Effector memory CD4-positive, alpha-beta T cell (primary cell): ENCODE measurements around the gene MEF2C.

ENCODE experiments used
- DNase-seq, 3 donors: peaks; one replicate each; pipeline ENCODE4 v3.0.0-alpha.2; 2020
- H3K27ac ChIP-seq: 2 replicates; pipeline ENCODE4 v1.7.0; 2013; ENCODE audit warnings: mild to moderate bottlenecking, low read length, moderate library complexity; ENCODE audit not compliant: insufficient read depth, poor library complexity, severe bottlenecking
- H3K27me3 ChIP-seq: replicated peaks from 2 replicates; pipeline ENCODE4 v1.7.0; 2013; ENCODE audit warnings: mild to moderate bottlenecking, low read length; ENCODE audit not compliant: insufficient read depth, control insufficient read depth, poor library complexity, severe bottlenecking
- H3K36me3 ChIP-seq: 2 replicates; pipeline ENCODE4 v1.7.0; 2013; ENCODE audit warnings: mild to moderate bottlenecking, low read length, moderate library complexity; ENCODE audit not compliant: control insufficient read depth, insufficient read depth
- H3K4me1 ChIP-seq: 2 replicates; pipeline ENCODE4 v1.7.0; 2013; ENCODE audit warnings: low read length, mild to moderate bottlenecking; ENCODE audit not compliant: control insufficient read depth, insufficient read depth, poor library complexity, severe bottlenecking
- H3K4me3 ChIP-seq: 2 replicates; pipeline ENCODE4 v1.7.0; 2013; ENCODE audit warnings: low read length, low read depth, mild to moderate bottlenecking; ENCODE audit not compliant: insufficient read depth, poor library complexity, severe bottlenecking
- H3K9me3 ChIP-seq: 2 replicates; pipeline ENCODE4 v1.7.0; 2013; ENCODE audit warnings: mild to moderate bottlenecking, low read length, moderate library complexity; ENCODE audit not compliant: control insufficient read depth

MEF2C gene

GRCh38 chr5:88882276-88883038 lies 527 bp downstream of the MEF2C start:
- Histone ChIP-seq H3K36me3 (no peaks in the 10 kb centered on the region), H3K27ac (no peak overlapping the region), H3K27me3 (peaks cover 10% of the 10 kb centered on the region), H3K9me3 (no peaks in the 10 kb centered on the region), H3K4me3 (no peak overlapping the region), H3K4me1 (peaks cover 9% of the 10 kb centered on the region)
- DNase-seq, result no peak

GRCh38 chr5:88881571-88881971 lies 1.4 kb downstream of the MEF2C start:
- H3K27me3 ChIP-seq, result peaks cover 8% of the 10 kb centered on the region
- peaks cover 9% of the 10 kb centered on the region for H3K4me1 ChIP-seq
- no peak overlapping the region for H3K27ac ChIP-seq
- no peak for DNase-seq
- no peak overlapping the region for H3K4me3 ChIP-seq
- H3K36me3 ChIP-seq, result no peaks in the 10 kb centered on the region
- no peaks in the 10 kb centered on the region for H3K9me3 ChIP-seq

GRCh38 chr5:88880201-88880600 lies 2.8 kb downstream of the MEF2C start:
- H3K27ac ChIP-seq, result no peak overlapping the region
- peaks cover 8% of the 10 kb centered on the region for H3K27me3 ChIP-seq
- no peak for DNase-seq
- H3K36me3 ChIP-seq, result no peaks in the 10 kb centered on the region
- H3K4me1 ChIP-seq, result peaks cover 9% of the 10 kb centered on the region
- no peaks in the 10 kb centered on the region for H3K9me3 ChIP-seq
- H3K4me3 ChIP-seq, result no peak overlapping the region

GRCh38 chr5:88879724-88880123 lies 3.3 kb downstream of the MEF2C start:
- no peak overlapping the region for H3K4me3 ChIP-seq
- DNase-seq, result no peak
- peaks cover 9% of the 10 kb centered on the region for H3K4me1 ChIP-seq
- peaks cover 8% of the 10 kb centered on the region for H3K27me3 ChIP-seq
- no peak overlapping the region for H3K27ac ChIP-seq
- no peaks in the 10 kb centered on the region for H3K36me3 ChIP-seq
- H3K9me3 ChIP-seq, result no peaks in the 10 kb centered on the region

GRCh38 chr5:88878976-88879375 lies 4.0 kb downstream of the MEF2C start:
- H3K4me3 ChIP-seq, result no peak overlapping the region
- no peak overlapping the region for H3K27ac ChIP-seq
- H3K36me3 ChIP-seq, result no peaks in the 10 kb centered on the region
- H3K9me3 ChIP-seq, result no peaks in the 10 kb centered on the region
- DNase-seq, result no peak
- peaks cover 3% of the 10 kb centered on the region for H3K27me3 ChIP-seq
- H3K4me1 ChIP-seq, result peaks cover 6% of the 10 kb centered on the region

GRCh38 chr5:88877826-88878225 lies 5.2 kb downstream of the MEF2C start:
- no peak for DNase-seq
- Histone ChIP-seq H3K27me3 (no peaks in the 10 kb centered on the region), H3K4me3 (no peak overlapping the region), H3K27ac (no peak overlapping the region), H3K4me1 (peaks cover 3% of the 10 kb centered on the region), H3K9me3 (no peaks in the 10 kb centered on the region), H3K36me3 (no peaks in the 10 kb centered on the region)

- Histone ChIP-seq H3K36me3 (no peaks in the 10 kb centered on the region), H3K27ac (no peak overlapping the region), H3K27me3 (no peaks in the 10 kb centered on the region), H3K9me3 (no peaks in the 10 kb centered on the region), H3K4me3 (no peak overlapping the region), H3K4me1 (no peaks in the 10 kb centered on the region)
- DNase-seq, result no peak
These were observed 6.3 kb downstream of the MEF2C start for GRCh38 chr5:88876714-88877113.

- H3K4me3 ChIP-seq, result no peak overlapping the region
- no peak for DNase-seq
- H3K4me1 ChIP-seq, result no peaks in the 10 kb centered on the region
- no peaks in the 10 kb centered on the region for H3K27me3 ChIP-seq
- no peaks in the 10 kb centered on the region for H3K9me3 ChIP-seq
- H3K36me3 ChIP-seq, result no peaks in the 10 kb centered on the region
- H3K27ac ChIP-seq, result no peak overlapping the region
These were observed 7.4 kb downstream of the MEF2C start for GRCh38 chr5:88875341-88876234.

GRCh38 chr5:88873447-88873846 lies 9.5 kb downstream of the MEF2C start:
- H3K4me1 ChIP-seq, result no peaks in the 10 kb centered on the region
- H3K27me3 ChIP-seq, result no peaks in the 10 kb centered on the region
- H3K4me3 ChIP-seq, result no peak overlapping the region
- no peak for DNase-seq
- H3K27ac ChIP-seq, result no peak overlapping the region
- H3K36me3 ChIP-seq, result no peaks in the 10 kb centered on the region
- no peaks in the 10 kb centered on the region for H3K9me3 ChIP-seq

- H3K27ac ChIP-seq, result no peak overlapping the region
- H3K4me1 ChIP-seq, result no peaks in the 10 kb centered on the region
- H3K9me3 ChIP-seq, result no peaks in the 10 kb centered on the region
- DNase-seq, result no peak
- no peaks in the 10 kb centered on the region for H3K27me3 ChIP-seq
- H3K4me3 ChIP-seq, result no peak overlapping the region
- no peaks in the 10 kb centered on the region for H3K36me3 ChIP-seq
These were observed 10.0 kb downstream of the MEF2C start for GRCh38 chr5:88872971-88873370.
